Thymus (tissue), 11 donors: ENCODE data around the gene EPB41L2. TPM values are rescaled to one million over a fixed set of nuclear protein-coding genes. Genes with fewer than 3 reads are reported as not detected.

Experiments
- DNase-seq, 9 donors: peaks; one replicate each; pipeline ENCODE4 v3.0.0-alpha.2; 2013; ENCODE audit warnings: low spot score in 9 of 9, low read depth in 6 of 9, missing footprints in 1 of 9
- H3K27ac ChIP-seq, 2 donors: one replicate each; pipeline ENCODE4 v1.5.1; 2013; ENCODE audit warnings: control low read depth in 1 of 2, low read depth in 1 of 2, low read length in 1 of 2, mild to moderate bottlenecking in 1 of 2, moderate library complexity in 1 of 2
- H3K27me3 ChIP-seq, 2 donors: one replicate each; pipeline ENCODE4 v1.5.1; 2013; ENCODE audit warnings: low read length in 1 of 2; ENCODE audit not compliant: control insufficient read depth in 2 of 2, insufficient read depth in 1 of 2
- H3K36me3 ChIP-seq, 2 donors: one replicate each; pipeline ENCODE4 v1.5.1; 2013; ENCODE audit warnings: low read length in 1 of 2, mild to moderate bottlenecking in 1 of 2, moderate library complexity in 1 of 2; ENCODE audit not compliant: control insufficient read depth in 2 of 2, insufficient read depth in 2 of 2
- H3K4me1 ChIP-seq, 2 donors: one replicate each; pipeline ENCODE4 v1.5.1; 2013; ENCODE audit warnings: low read length in 2 of 2; ENCODE audit not compliant: control insufficient read depth in 2 of 2, insufficient read depth in 2 of 2
- H3K4me3 ChIP-seq, 2 donors: one replicate each; pipeline ENCODE4 v1.5.1; 2013; ENCODE audit warnings: low read length in 2 of 2, control low read depth in 1 of 2, mild to moderate bottlenecking in 1 of 2
- H3K9me3 ChIP-seq, 2 donors: one replicate each; pipeline ENCODE4 v1.5.1; 2013; ENCODE audit warnings: low read length in 1 of 2, mild to moderate bottlenecking in 1 of 2; ENCODE audit not compliant: control insufficient read depth in 2 of 2, insufficient read depth in 1 of 2
- WGBS: extraction: QIAGEN DNeasy Blood & Tissue Kit; methylation state at CpG from one replicate; pipeline ENCODE4 v1.1.7; 2013; 5-methylcytosine and 5-hydroxymethylcytosine counted together
- polyA plus RNA-seq: library from polyadenylated mRNA; stranded (reverse); fragments of 200-250 nt; gene quantifications from one replicate; pipeline ENCODE4 v1.2.3, GENCODE V29; 2013
- total RNA-seq: library from RNA; stranded (reverse); fragments of 120-200 nt; gene quantifications from one replicate; pipeline ENCODE4 v1.2.4, GENCODE V29; 2013
- donor health status: healthy.

The EPB41L2 gene
- total and polyA plus RNA-seq, 2 donors: 19.1 to 22.4 TPM

DNA sequence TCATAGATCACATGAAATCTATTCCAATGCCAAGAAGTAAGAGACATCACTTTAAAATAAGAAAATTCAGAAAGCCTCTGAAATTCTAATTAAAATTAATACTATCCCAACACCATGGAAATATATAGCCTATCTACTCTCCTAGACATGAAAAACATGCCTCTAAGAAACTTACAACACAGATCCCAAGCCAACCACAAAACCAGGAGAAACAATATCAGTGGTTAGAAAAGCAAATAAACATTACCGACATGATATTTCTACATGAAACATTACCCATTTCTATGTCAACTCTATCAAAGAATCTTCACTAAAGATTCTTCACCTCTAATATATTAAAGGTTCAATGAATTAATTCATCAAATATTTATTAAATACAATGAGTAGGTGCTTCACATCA lies 4.8 kb downstream of the EPB41L2 start:
- no peak overlapping the region for H3K4me3 ChIP-seq
- peaks cover 9 to 21% of the 10 kb centered on the region in 2 donors for H3K9me3 ChIP-seq
- H3K27me3 ChIP-seq: peaks cover 0 to 11% of the 10 kb centered on the region in 2 donors
- WGBS: 97% methylated on average over 1 of the region's 1 CpG
- DNase-seq: no peak
- no peak overlapping the region for H3K27ac ChIP-seq
- peaks cover 3 to 10% of the 10 kb centered on the region in 2 donors for H3K4me1 ChIP-seq
- peaks cover 0 to 9% of the 10 kb centered on the region in 2 donors for H3K36me3 ChIP-seq

DNA sequence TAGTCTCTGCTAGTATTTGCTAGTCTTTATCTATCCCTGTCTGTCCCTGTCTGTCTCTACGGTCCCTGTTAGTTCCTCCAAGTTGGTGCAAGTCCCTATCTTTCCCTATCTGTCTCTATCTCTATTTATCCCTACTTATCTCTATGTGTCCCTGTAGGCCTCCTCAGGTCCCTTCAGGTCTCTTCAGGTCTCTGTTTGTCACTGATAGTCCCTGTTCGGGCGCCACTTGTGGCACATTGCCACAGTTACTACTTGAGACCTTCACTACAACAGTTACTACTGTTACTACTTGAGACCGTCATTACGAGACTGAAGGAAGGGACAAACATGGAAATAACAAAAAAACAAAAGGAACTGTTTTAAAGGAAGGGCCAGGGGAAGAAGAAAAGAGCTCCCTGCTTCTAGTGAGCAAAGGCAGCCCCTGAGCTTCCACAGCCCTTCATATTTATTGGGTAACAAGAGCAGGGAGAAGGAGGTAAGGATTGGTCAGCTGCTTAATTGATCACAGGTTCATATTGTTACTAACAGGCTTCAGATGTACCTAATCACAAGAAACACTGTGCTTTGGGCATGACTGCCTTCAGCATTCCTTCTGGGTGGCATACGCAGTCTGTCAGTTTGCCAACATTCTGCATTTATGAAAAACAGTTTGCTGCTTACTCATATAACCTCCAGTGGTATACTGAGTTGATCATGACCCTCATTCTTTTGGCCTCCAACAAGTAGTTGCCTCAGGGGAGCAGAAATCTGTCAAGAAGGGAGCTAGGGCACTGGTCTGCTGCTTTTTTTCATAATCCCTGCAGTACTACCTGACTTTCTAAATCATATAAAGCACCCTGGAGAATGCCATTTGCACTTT lies 8.4 kb downstream of the EPB41L2 start:
- WGBS: 98% methylated on average over 6 of the region's 6 CpGs
- no peak overlapping the region for H3K4me3 ChIP-seq

DNA sequence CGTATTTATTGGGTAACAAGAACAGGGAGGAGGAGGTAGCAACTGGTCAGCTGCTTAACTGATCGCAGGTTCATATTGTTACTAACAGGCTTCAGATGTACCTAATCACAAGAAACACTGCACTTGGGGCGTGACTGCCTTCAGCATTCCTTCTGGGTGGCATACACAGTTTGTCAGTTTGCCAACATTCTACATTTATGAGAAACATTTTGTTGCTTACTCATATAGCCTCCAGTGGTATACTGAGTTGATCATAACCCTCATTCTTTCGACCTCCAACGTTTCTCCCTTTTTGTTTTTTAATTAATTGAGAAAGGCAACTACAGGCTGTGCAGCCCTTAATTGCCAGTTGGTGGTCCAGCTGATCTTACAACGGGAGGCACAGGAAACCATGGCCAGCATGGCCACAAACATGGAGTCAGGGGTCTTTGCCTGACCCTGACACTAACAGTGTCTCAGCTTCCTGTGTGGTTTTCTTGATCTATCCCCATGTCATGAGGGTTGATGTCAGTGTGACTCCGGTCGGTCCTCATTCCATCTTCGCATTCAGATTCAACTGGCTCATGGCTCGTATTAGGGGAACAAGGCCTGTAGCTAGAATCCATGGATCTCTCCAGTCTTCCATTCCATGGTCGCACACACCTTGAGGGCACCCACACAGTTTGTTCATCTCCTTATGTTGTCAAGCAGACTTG lies 9.4 kb downstream of the EPB41L2 start:
- DNase-seq: no peak
- Histone ChIP-seq H3K27ac (no peak overlapping the region), H3K4me1 (no peaks in the 10 kb centered on the region), H3K4me3 (no peak overlapping the region), H3K9me3 (peaks cover 9 to 21% of the 10 kb centered on the region in 2 donors), H3K27me3 (no peaks in the 10 kb centered on the region), H3K36me3 (peaks cover 0 to 9% of the 10 kb centered on the region in 2 donors)
- 98% methylated on average over 11 of the region's 11 CpGs for WGBS

More for the DNA sequence above, 8.4 kb downstream of the EPB41L2 start:
- H3K9me3 ChIP-seq: peaks cover 9 to 21% of the 10 kb centered on the region in 2 donors
- H3K27me3 ChIP-seq: no peaks in the 10 kb centered on the region
- no peak overlapping the region for H3K27ac ChIP-seq
- no peaks in the 10 kb centered on the region for H3K4me1 ChIP-seq
- no peak for DNase-seq
- peaks cover 0 to 9% of the 10 kb centered on the region in 2 donors for H3K36me3 ChIP-seq

DNA sequence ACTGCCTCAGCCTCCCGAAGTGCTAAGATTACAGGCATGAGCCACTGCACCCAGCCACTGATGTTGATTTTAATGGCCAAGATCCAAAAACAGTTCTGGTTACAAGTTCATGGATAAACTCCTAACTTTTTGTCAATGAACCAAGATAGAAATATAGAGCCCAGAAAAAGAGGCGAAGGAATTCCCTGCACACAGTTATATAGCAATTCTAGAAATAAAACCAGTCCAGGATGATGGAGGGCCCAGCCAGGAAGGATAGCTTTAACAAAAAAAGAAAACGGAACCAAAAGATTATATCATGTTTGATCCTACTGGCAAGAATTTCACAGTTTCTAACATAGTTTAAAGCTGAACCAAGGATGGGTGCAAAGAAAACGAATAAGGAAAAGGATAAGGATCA lies 10.9 kb downstream of the EPB41L2 start:
- no peaks in the 10 kb centered on the region for H3K27me3 ChIP-seq
- H3K4me3 ChIP-seq: no peak overlapping the region
- H3K36me3 ChIP-seq: peaks cover 0 to 9% of the 10 kb centered on the region in 2 donors
- no peak for DNase-seq
- peaks cover 9 to 21% of the 10 kb centered on the region in 2 donors for H3K9me3 ChIP-seq
- WGBS: 96% methylated on average over 4 of the region's 4 CpGs
- no peak overlapping the region for H3K27ac ChIP-seq
- H3K4me1 ChIP-seq: no peaks in the 10 kb centered on the region

DNA sequence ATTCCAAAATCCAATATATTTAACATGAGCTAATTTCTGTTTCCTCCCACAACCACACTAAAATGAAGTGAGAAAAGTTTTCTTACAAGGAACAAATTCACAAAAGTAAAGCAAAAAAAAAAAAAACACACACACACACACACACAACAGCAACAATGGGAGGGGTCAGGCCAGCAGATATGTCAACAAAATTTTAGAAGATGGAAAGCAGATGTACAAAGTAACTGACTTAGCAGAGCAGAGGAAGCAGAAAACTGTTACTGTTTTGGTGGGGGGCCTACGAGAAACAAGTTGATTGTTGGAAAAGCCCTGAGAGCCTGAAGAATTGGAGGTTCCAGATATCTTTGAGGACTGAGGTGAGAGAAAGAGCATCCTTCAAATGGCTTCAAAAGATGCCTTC lies 11.7 kb downstream of the EPB41L2 start:
- H3K9me3 ChIP-seq: peaks cover 9 to 21% of the 10 kb centered on the region in 2 donors
- WGBS: 96% methylated on average over 1 of the region's 1 CpG
- no peak overlapping the region for H3K27ac ChIP-seq
- no peak for DNase-seq
- H3K27me3 ChIP-seq: no peaks in the 10 kb centered on the region
- peaks cover 0 to 9% of the 10 kb centered on the region in 2 donors for H3K36me3 ChIP-seq
- H3K4me3 ChIP-seq: no peak overlapping the region
- no peaks in the 10 kb centered on the region for H3K4me1 ChIP-seq

DNA sequence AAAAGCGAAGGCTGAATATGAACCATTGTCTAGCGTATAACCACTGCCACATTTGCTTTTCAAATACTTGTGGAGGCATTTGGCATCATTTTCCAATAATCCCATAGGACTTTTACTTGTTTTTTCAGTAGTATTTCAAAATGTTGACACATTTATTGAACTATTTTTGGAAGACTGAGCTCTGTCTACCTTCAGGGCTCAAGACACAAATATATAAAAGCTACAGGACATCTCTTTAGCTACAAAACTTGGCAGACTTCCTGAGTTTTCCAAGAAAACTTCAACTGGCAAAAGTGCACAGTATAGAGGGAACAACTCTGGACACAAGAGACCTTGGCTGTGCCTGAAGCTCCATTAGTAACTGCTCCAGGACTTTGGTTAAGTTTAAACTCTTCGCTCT lies 13.4 kb downstream of the EPB41L2 start:
- Histone ChIP-seq H3K27me3 (no peaks in the 10 kb centered on the region), H3K4me3 (no peak overlapping the region), H3K27ac (no peak overlapping the region), H3K9me3 (peaks cover 6 to 14% of the 10 kb centered on the region in 2 donors), H3K4me1 (no peaks in the 10 kb centered on the region), H3K36me3 (peaks cover 0 to 5% of the 10 kb centered on the region in 2 donors)
- over 99% methylated on average over 3 of the region's 3 CpGs for WGBS
- DNase-seq: no peak

DNA sequence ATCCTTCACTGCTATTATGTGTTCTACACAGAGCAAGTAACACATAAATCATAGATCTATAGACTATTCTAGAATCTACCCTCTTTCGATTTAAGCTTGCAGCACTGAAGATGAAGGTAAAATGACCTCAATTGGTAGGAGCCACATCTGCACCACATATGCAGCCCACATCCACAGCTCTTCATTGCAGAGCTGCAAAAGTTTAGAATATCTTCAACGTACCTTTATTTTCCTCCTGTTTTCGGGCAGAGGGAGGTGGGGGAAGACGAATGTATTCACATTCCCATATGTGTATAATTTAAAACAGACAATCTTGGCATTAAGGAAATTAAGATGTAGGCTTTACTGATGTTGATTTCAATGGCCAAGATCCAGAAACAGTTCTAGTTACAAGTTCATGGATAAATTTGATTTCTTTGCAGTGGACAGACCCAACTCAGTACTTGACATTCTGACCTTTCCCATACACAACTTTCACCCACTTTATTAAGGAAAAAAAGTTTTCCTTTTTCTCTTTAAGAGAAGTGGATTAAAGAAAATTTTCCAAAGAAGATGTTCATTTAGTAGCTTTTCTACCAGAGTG lies 14.0 kb downstream of the EPB41L2 start:
- Histone ChIP-seq H3K36me3 (peaks cover 0 to 5% of the 10 kb centered on the region in 2 donors), H3K27ac (no peak overlapping the region), H3K9me3 (peaks cover 4 to 8% of the 10 kb centered on the region in 2 donors), H3K27me3 (no peaks in the 10 kb centered on the region), H3K4me1 (no peaks in the 10 kb centered on the region), H3K4me3 (no peak overlapping the region)
- no peak for DNase-seq
- WGBS: 98% methylated on average over 4 of the region's 4 CpGs

DNA sequence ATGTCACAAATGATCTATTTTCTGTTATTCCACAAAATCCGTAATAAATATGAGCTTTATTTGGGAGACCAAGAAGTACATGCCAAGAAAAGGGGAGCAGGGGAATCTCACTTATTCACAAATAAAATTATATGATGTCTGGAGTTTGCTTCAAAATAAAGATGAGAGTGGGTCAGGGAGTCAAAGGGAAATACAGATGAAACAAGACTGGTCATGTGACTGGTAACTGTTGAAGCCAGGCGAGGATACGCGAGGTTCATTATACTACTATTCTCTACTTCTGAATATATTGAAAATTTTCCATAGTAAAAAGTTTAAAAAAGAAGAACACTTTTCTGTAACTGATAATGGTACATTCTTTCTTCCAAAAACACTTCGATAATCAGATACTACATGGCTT lies 14.6 kb downstream of the EPB41L2 start:
- DNase-seq: no peak
- Histone ChIP-seq H3K4me3 (no peak overlapping the region), H3K27me3 (no peaks in the 10 kb centered on the region), H3K4me1 (no peaks in the 10 kb centered on the region), H3K27ac (no peak overlapping the region), H3K9me3 (peaks cover 0 to 3% of the 10 kb centered on the region in 2 donors), H3K36me3 (no peaks in the 10 kb centered on the region)
- 97% methylated on average over 5 of the region's 5 CpGs for WGBS

DNA sequence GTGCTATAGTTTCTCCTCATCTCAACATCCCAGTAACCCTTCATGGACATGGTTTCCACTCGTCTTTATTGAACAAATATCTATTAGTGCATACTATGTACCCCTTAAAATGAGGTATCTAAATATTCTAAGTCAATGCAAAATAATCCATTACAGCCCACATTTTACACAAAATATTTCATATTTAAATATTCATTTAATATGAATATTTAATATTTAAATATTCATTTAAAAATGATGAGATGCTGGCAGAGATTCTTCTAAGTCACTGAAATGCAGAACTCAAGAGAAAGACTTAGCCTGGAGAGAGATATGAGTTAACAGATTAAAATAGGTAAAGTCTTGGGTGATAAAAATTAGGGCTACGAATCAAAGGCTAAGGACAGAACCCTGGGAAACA lies 17.9 kb downstream of the EPB41L2 start:
- Histone ChIP-seq H3K9me3 (no peaks in the 10 kb centered on the region), H3K27ac (no peak overlapping the region), H3K27me3 (no peaks in the 10 kb centered on the region), H3K4me3 (no peak overlapping the region), H3K4me1 (no peaks in the 10 kb centered on the region), H3K36me3 (no peaks in the 10 kb centered on the region)
- 94% methylated on average over 2 of the region's 2 CpGs for WGBS
- DNase-seq: no peak
